Liver (tissue), 9 donors: ENCODE results near the gene COQ9. TPM values are rescaled to one million over a fixed set of nuclear protein-coding genes. Genes with fewer than 3 reads are reported as not detected.
"Not testable (repeated sequence)": the region's sequence is repeated elsewhere in the genome, so short reads cannot be mapped to it uniquely, and the experiment has no call there.

Source experiments
- DNase-seq: peaks from one replicate; pipeline ENCODE4 v3.0.0-alpha.2; 2017; ENCODE audit warnings: low spot score
- H3K27ac ChIP-seq, 2 donors: one replicate each; pipeline ENCODE4 v1.7.0; 2013; ENCODE audit warnings: inconsistent platforms in 2 of 2, low read length in 2 of 2, control low read depth in 1 of 2, low read depth in 1 of 2, mild to moderate bottlenecking in 1 of 2
- H3K27me3 ChIP-seq, 4 donors: one replicate each; pipeline versions ENCODE4 v1.6.1 to v1.7.0; 2013; ENCODE audit warnings: low read length in 3 of 4, inconsistent platforms in 1 of 4, mild to moderate bottlenecking in 1 of 4, moderate library complexity in 1 of 4; ENCODE audit not compliant: control insufficient read depth in 4 of 4, insufficient read depth in 4 of 4
- H3K36me3 ChIP-seq, 4 donors: one replicate each; pipeline versions ENCODE4 v1.6.1 to v1.7.0; 2013; ENCODE audit warnings: low read length in 3 of 4, mild to moderate bottlenecking in 3 of 4, low read depth in 1 of 4, moderate library complexity in 1 of 4; ENCODE audit not compliant: control insufficient read depth in 4 of 4, insufficient read depth in 3 of 4
- H3K4me1 ChIP-seq, 4 donors: one replicate each; pipeline versions ENCODE4 v1.6.1 to v1.7.0; 2013; ENCODE audit warnings: low read length in 3 of 4, mild to moderate bottlenecking in 3 of 4, moderate library complexity in 1 of 4; ENCODE audit not compliant: control insufficient read depth in 4 of 4, insufficient read depth in 4 of 4
- H3K4me3 ChIP-seq, 3 donors: one replicate each; pipeline versions ENCODE4 v1.6.1 to v1.7.0; 2013; ENCODE audit warnings: low read length in 3 of 3, control low read depth in 1 of 3, low read depth in 1 of 3, mild to moderate bottlenecking in 1 of 3
- H3K9ac ChIP-seq, 2 donors: one replicate each; pipeline ENCODE4 v1.7.0; 2013; ENCODE audit warnings: low read length in 2 of 2, mild to moderate bottlenecking in 2 of 2, moderate library complexity in 2 of 2, control low read depth in 1 of 2, low read depth in 1 of 2
- H3K9me3 ChIP-seq, 4 donors: one replicate each; pipeline versions ENCODE4 v1.6.1 to v1.7.0; 2013; ENCODE audit warnings: low read length in 3 of 4; ENCODE audit not compliant: control insufficient read depth in 4 of 4
- EGR1 ChIP-seq, 2 donors: IDR thresholded peaks; 2 replicates each; pipeline ENCODE4 v1.6.1; 2016 to 2018; ENCODE audit warnings: antibody characterized with exemption in 2 of 2, low read depth in 2 of 2
- FOXA2 ChIP-seq: IDR thresholded peaks from 2 replicates; pipeline ENCODE4 v1.6.1; 2016; ENCODE audit warnings: antibody characterized with exemption
- HNF4A ChIP-seq, 2 donors: conservative IDR thresholded peaks; 2 replicates each; pipeline ENCODE4 v1.6.1; 2016; ENCODE audit warnings: antibody characterized with exemption in 2 of 2, mild to moderate bottlenecking in 2 of 2
- RAD21 ChIP-seq, 2 donors: IDR thresholded peaks; 2 replicates each; pipeline ENCODE4 v1.6.1; 2016; ENCODE audit warnings: antibody characterized with exemption in 2 of 2, mild to moderate bottlenecking in 2 of 2
- RXRA ChIP-seq, 2 donors: IDR thresholded peaks; 2 replicates each; pipeline ENCODE4 v1.6.1; 2017 to 2018; ENCODE audit warnings: antibody characterized with exemption in 2 of 2, mild to moderate bottlenecking in 1 of 2
- TAF1 ChIP-seq: conservative IDR thresholded peaks from 2 replicates; pipeline ENCODE4 v1.6.1; 2016; ENCODE audit warnings: antibody characterized with exemption, mild to moderate bottlenecking
- WGBS: extraction: QIAGEN DNeasy Blood & Tissue Kit; methylation state at CpG from one replicate; pipeline ENCODE4 v1.1.7; 2013; 5-methylcytosine and 5-hydroxymethylcytosine counted together
- polyA plus RNA-seq, 2 donors: library from polyadenylated mRNA; stranded (reverse) in 1 of 2; unstranded in 1 of 2; fragments of 200-250 nt in 1 of 2; fragments of >200 nt in 1 of 2; fragmentation: Nextera tagmentation in 1 of 2; extraction: Ambion mirVana in 1 of 2; gene quantifications; one replicate each; pipeline versions ENCODE4 v1.2.1 to v1.2.3, GENCODE V29; 2013 to 2015
- total RNA-seq, 2 donors: library from RNA; depleted of rRNA; stranded (reverse); fragments of >200 nt; gene quantifications; one replicate each; pipeline ENCODE4 v1.2.3, GENCODE V29; 2014
- TF ChIP-seq, protein P1 (sequence below): IDR thresholded peaks from 2 replicates; pipeline ENCODE4 v1.6.1; 2016; ENCODE audit warnings: antibody characterized with exemption
- TF ChIP-seq, protein P2 (sequence below): IDR thresholded peaks from 2 replicates; pipeline ENCODE4 v1.6.1; 2016; ENCODE audit warnings: antibody characterized with exemption
- TF ChIP-seq, protein P3 (sequence below): IDR thresholded peaks from 2 replicates; pipeline ENCODE4 v1.6.1; 2016; ENCODE audit warnings: antibody characterized with exemption, mild to moderate bottlenecking
- TF ChIP-seq, protein P4 (sequence below): IDR thresholded peaks from 2 replicates; pipeline ENCODE4 v1.6.1; 2016; ENCODE audit warnings: antibody characterized with exemption
- donor health status: healthy.
- donor health status: healthy.
- donor health status: healthy.
- donor health status: healthy.
- donor health status: healthy.

Gene COQ9
- total and polyA plus RNA-seq, 4 donors: 21.0 to 81.5 (median 58.0) TPM

DNA sequence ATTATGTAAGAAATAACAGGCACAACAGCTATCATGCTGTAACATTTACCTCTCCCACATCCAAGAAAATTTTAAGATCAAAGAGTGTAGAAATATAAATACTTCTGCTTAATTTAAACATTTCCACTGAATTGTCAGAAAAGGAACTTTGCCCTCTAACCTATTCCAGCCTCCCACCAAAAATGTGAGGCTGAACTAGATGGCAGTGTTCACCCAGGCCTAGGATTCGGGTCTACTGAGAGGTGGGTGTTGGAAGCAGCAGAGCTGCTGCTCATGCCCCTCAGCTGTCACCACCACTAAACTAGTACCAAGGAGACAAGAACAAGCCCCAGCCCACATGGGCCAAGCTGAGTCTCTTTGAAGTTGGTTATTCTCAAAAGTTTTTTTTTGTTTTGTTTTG lies 11.4 kb upstream of the COQ9 start:
- no peaks in the 10 kb centered on the region for H3K27me3 ChIP-seq
- no peak overlapping the region for H3K27ac ChIP-seq
- H3K36me3 ChIP-seq: peaks cover 13 to 72% (median 52%) of the 10 kb centered on the region in 4 donors
- no peaks in the 10 kb centered on the region for H3K9me3 ChIP-seq
- no peak overlapping the region for H3K9ac ChIP-seq
- peaks cover 0 to 3% (median under 1%) of the 10 kb centered on the region in 4 donors for H3K4me1 ChIP-seq
- no peak for DNase-seq
- 94% methylated on average over 1 of the region's 1 CpG for WGBS
- TF ChIP-seq, protein P1, sequence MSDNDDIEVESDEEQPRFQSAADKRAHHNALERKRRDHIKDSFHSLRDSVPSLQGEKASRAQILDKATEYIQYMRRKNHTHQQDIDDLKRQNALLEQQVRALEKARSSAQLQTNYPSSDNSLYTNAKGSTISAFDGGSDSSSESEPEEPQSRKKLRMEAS: no peak
- no peak for TF ChIP-seq RAD21 (IDR thresholded peaks at IDR 0.05)
- TF ChIP-seq TAF1: no peak
- TF ChIP-seq EGR1 (IDR thresholded peaks at IDR 0.05; ENCODE audit: low read depth in 2 of 2): no peak
- H3K4me3 ChIP-seq: no peak overlapping the region

DNA sequence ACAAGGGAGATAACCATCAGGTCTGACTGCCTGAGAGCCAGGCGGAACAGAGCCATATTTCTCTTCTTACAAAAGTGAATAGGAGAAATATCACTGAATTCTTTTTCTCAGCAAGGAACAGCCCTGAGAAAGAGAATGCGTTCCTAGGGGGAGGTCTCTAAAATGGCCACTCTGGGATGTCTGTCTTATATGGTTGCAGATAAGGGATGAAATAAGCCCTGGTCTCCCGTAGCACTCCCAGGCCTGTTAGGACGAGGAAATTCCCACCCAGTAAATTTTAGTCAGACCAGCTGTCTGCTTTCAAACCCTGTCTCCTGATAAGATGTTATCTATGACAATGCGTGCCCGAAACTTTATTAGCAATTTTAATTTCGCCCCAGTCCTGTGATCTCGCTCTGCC lies 7.3 kb upstream of the COQ9 start:
- H3K9me3 ChIP-seq, H3K4me3 ChIP-seq, H3K27me3 ChIP-seq, DNase-seq, H3K9ac ChIP-seq, H3K27ac ChIP-seq, H3K4me1 ChIP-seq: not testable (repeated sequence)
- peaks cover 4 to 36% (median 22%) of the 10 kb centered on the region in 4 donors for H3K36me3 ChIP-seq
- 98% methylated on average over 8 of the region's 8 CpGs for WGBS

DNA sequence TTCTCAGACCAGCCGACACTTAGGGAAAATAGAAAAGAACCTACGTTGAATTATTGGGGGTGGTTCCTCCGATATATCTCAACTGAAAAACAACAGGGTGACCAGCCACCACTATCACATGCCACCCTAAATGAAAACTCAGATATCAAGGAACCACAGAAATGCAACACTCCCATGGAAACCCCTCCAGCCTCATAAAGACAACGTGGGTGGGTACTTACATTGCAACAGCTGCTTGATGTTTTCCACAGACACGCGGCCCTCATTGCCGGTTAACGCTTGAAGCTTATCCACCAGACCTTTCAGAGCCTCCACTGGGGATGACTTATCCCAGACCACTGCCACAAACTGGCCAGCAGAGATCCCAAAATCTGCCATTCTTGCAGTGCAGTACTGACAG lies 6.7 kb upstream of the COQ9 start:
- H3K36me3 ChIP-seq: peaks cover 4 to 30% (median 16%) of the 10 kb centered on the region in 4 donors
- WGBS: 87% methylated on average over 8 of the region's 8 CpGs
- H3K27ac ChIP-seq, H3K4me1 ChIP-seq, DNase-seq, H3K27me3 ChIP-seq, H3K9me3 ChIP-seq, H3K9ac ChIP-seq, H3K4me3 ChIP-seq: not testable (repeated sequence)

DNA sequence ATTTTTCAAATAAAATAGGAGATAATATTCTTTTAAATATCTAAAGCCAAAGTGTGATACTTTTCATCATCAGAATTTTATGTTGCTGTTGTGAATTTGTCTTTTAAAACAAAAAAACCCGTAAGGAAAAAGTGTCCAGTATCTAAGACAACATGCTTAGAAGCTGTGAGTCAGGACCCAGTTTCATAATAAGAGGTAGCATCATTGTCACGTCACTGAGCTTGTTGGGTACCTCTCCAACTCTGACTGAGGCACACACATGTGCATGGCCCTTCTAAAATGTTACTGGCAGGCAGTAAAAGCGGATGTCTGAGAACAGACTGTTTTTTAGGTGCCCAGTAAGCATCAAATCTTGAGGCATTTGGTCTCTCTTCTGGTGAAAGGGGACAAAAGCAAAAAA lies 2.6 kb upstream of the COQ9 start:
- 92% methylated on average over 3 of the region's 3 CpGs for WGBS
- Histone ChIP-seq H3K36me3 (peaks cover 0 to 8% (median 3%) of the 10 kb centered on the region in 4 donors), H3K9ac (no peak overlapping the region), H3K27me3 (no peaks in the 10 kb centered on the region), H3K4me1 (peaks cover 4 to 26% (median 16%) of the 10 kb centered on the region in 4 donors), H3K9me3 (no peaks in the 10 kb centered on the region), H3K27ac (no peak overlapping the region), H3K4me3 (no peak overlapping the region)
- TF ChIP-seq, protein P2, sequence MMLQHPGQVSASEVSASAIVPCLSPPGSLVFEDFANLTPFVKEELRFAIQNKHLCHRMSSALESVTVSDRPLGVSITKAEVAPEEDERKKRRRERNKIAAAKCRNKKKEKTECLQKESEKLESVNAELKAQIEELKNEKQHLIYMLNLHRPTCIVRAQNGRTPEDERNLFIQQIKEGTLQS: no peak
- TF ChIP-seq, protein P3, sequence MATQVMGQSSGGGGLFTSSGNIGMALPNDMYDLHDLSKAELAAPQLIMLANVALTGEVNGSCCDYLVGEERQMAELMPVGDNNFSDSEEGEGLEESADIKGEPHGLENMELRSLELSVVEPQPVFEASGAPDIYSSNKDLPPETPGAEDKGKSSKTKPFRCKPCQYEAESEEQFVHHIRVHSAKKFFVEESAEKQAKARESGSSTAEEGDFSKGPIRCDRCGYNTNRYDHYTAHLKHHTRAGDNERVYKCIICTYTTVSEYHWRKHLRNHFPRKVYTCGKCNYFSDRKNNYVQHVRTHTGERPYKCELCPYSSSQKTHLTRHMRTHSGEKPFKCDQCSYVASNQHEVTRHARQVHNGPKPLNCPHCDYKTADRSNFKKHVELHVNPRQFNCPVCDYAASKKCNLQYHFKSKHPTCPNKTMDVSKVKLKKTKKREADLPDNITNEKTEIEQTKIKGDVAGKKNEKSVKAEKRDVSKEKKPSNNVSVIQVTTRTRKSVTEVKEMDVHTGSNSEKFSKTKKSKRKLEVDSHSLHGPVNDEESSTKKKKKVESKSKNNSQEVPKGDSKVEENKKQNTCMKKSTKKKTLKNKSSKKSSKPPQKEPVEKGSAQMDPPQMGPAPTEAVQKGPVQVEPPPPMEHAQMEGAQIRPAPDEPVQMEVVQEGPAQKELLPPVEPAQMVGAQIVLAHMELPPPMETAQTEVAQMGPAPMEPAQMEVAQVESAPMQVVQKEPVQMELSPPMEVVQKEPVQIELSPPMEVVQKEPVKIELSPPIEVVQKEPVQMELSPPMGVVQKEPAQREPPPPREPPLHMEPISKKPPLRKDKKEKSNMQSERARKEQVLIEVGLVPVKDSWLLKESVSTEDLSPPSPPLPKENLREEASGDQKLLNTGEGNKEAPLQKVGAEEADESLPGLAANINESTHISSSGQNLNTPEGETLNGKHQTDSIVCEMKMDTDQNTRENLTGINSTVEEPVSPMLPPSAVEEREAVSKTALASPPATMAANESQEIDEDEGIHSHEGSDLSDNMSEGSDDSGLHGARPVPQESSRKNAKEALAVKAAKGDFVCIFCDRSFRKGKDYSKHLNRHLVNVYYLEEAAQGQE: no peak
- TF ChIP-seq FOXA2: no peak
- no peak for TF ChIP-seq RXRA (IDR thresholded peaks at IDR 0.05)
- TF ChIP-seq, protein P4, sequence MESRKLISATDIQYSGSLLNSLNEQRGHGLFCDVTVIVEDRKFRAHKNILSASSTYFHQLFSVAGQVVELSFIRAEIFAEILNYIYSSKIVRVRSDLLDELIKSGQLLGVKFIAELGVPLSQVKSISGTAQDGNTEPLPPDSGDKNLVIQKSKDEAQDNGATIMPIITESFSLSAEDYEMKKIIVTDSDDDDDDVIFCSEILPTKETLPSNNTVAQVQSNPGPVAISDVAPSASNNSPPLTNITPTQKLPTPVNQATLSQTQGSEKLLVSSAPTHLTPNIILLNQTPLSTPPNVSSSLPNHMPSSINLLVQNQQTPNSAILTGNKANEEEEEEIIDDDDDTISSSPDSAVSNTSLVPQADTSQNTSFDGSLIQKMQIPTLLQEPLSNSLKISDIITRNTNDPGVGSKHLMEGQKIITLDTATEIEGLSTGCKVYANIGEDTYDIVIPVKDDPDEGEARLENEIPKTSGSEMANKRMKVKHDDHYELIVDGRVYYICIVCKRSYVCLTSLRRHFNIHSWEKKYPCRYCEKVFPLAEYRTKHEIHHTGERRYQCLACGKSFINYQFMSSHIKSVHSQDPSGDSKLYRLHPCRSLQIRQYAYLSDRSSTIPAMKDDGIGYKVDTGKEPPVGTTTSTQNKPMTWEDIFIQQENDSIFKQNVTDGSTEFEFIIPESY: no peak
- TF ChIP-seq HNF4A (conservative IDR thresholded peaks at IDR 0.05): no peak
- no peak for DNase-seq
